GM18505 (cell line): ENCODE measurements around the gene ZFP64.

Experiments
- ATAC-seq: cut with Tn5 transposase; IDR thresholded peaks from one replicate; pipeline ENCODE4 v1.9.1; 2021; ENCODE audit not compliant: unreplicated experiment
- POLR2A ChIP-seq: IDR thresholded peaks from 4 replicates; pipeline ENCODE4 v1.6.1; 2011; ENCODE audit warnings: borderline replicate concordance; ENCODE audit not compliant: insufficient read depth, insufficient read length; ENCODE audit errors: extremely low read depth

The ZFP64 gene

DNA sequence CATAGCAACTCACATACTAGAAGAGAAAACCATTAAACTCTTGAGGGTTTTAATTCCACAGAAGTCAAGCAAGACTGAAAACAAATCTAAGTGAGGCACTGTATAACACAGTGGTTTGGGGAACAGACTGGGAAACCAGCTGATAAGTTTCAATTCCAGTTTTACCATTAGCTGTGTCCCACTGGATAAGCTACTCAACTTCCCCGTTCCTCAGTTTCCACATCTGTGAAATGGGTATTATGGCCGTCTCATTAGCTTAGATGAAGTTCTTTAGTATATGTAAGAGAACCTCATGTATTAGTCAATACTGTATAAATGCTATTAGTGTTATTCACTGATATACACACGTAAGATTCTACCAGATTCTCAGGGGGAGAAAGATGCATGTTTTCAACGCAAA, 89.0 kb downstream of the ZFP64 start:
- ATAC-seq = no peak
- no peak for TF ChIP-seq POLR2A

GRCh38 chr20:52102126-52102525, 89.5 kb downstream of the ZFP64 start:
- no peak for ATAC-seq
- TF ChIP-seq POLR2A = no peak
